Measurements from ENCODE around the gene TRAPPC10. TPM values are rescaled to one million over a fixed set of nuclear protein-coding genes. Genes with fewer than 3 reads are reported as not detected.
A peak's percentile ranks its signal among the peaks of the same experiment; 100 is the strongest.

The TRAPPC10 gene
- total and polyA plus RNA-seq, 9 of the 15 experiments (the other 6 are each of a cell fraction or from before 2014, with no cell fraction given): 1.1 to 33.8 (median 24.3) TPM

DNA sequence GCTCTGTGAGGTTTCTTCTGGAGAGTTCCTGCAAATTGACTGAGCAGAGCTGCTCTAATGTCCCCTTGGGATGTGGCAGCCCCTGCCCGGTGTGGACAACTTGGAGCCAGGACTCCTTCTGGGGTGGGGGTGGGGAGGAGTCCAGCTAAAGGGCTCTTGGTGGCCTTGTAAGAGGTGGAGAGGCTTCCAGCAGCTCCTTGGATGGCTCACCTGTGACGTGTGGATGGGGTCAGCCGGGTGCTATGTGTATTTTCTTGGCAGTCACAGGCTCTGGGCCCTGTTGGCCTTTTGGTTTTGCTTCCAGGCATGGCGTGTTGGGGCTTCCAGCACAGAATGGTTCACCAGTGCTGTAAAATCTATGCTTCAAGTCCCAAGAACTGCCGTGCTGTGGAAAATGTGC, 38.2 kb downstream of the TRAPPC10 start:
- CTCF ChIA-PET (ENCODE audit: low intra/inter-chr PET ratio): interaction anchor here (0.6 kb wide), 1 partner anchor 251 kb away, joined by 3 read pairs; no protein-coding TSS in a partner anchor
- no peak for TF ChIP-seq KDM1A (IDR thresholded peaks at IDR 0.05)
- TF ChIP-seq EGR1 (conservative IDR thresholded peaks at IDR 0.05): no peak
- TF ChIP-seq XRCC5 (IDR thresholded peaks at IDR 0.05; ENCODE audit: low read depth, low read length): no peak
- TF ChIP-seq ZKSCAN1 (IDR thresholded peaks at IDR 0.05; ENCODE audit: low read depth, low read length): no peak
- no peak for TF ChIP-seq DMBX1 (CRISPR knock-in tag; IDR thresholded peaks at IDR 0.05; ENCODE audit: borderline replicate concordance)
- TF ChIP-seq, protein P1, sequence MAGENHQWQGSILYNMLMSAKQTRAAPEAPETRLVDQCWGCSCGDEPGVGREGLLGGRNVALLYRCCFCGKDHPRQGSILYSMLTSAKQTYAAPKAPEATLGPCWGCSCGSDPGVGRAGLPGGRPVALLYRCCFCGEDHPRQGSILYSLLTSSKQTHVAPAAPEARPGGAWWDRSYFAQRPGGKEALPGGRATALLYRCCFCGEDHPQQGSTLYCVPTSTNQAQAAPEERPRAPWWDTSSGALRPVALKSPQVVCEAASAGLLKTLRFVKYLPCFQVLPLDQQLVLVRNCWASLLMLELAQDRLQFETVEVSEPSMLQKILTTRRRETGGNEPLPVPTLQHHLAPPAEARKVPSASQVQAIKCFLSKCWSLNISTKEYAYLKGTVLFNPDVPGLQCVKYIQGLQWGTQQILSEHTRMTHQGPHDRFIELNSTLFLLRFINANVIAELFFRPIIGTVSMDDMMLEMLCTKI (IDR thresholded peaks at IDR 0.05; ENCODE audit: partially characterized antibody): no peak
- TF ChIP-seq, protein P2, sequence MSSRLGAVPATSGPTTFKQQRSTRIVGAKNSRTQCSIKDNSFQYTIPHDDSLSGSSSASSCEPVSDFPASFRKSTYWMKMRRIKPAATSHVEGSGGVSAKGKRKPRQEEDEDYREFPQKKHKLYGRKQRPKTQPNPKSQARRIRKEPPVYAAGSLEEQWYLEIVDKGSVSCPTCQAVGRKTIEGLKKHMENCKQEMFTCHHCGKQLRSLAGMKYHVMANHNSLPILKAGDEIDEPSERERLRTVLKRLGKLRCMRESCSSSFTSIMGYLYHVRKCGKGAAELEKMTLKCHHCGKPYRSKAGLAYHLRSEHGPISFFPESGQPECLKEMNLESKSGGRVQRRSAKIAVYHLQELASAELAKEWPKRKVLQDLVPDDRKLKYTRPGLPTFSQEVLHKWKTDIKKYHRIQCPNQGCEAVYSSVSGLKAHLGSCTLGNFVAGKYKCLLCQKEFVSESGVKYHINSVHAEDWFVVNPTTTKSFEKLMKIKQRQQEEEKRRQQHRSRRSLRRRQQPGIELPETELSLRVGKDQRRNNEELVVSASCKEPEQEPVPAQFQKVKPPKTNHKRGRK (tag; IDR thresholded peaks at IDR 0.05): no peak
- TF ChIP-seq HNRNPL (IDR thresholded peaks at IDR 0.05; ENCODE audit: low read depth, low read length): no peak
- TF ChIP-seq HDAC2 (IDR thresholded peaks at IDR 0.05): no peak
- no peak for TF ChIP-seq ZKSCAN8 (CRISPR knock-in tag; IDR thresholded peaks at IDR 0.05)
- TF ChIP-seq, protein P3, sequence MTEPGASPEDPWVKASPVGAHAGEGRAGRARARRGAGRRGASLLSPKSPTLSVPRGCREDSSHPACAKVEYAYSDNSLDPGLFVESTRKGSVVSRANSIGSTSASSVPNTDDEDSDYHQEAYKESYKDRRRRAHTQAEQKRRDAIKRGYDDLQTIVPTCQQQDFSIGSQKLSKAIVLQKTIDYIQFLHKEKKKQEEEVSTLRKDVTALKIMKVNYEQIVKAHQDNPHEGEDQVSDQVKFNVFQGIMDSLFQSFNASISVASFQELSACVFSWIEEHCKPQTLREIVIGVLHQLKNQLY (CRISPR knock-in tag; conservative IDR thresholded peaks at IDR 0.05): no peak
- no peak for TF ChIP-seq NBN (IDR thresholded peaks at IDR 0.05; ENCODE audit: low read depth)
- TF ChIP-seq TOE1 (IDR thresholded peaks at IDR 0.05; ENCODE audit: borderline replicate concordance): no peak
- TF ChIP-seq TOE1 (CRISPR knock-in tag; IDR thresholded peaks at IDR 0.05; ENCODE audit: borderline replicate concordance, low read depth): no peak
- no peak for TF ChIP-seq SPI1 (IDR thresholded peaks at IDR 0.05; ENCODE audit: borderline replicate concordance, low read depth, low read length)
- TF ChIP-seq, protein P4, sequence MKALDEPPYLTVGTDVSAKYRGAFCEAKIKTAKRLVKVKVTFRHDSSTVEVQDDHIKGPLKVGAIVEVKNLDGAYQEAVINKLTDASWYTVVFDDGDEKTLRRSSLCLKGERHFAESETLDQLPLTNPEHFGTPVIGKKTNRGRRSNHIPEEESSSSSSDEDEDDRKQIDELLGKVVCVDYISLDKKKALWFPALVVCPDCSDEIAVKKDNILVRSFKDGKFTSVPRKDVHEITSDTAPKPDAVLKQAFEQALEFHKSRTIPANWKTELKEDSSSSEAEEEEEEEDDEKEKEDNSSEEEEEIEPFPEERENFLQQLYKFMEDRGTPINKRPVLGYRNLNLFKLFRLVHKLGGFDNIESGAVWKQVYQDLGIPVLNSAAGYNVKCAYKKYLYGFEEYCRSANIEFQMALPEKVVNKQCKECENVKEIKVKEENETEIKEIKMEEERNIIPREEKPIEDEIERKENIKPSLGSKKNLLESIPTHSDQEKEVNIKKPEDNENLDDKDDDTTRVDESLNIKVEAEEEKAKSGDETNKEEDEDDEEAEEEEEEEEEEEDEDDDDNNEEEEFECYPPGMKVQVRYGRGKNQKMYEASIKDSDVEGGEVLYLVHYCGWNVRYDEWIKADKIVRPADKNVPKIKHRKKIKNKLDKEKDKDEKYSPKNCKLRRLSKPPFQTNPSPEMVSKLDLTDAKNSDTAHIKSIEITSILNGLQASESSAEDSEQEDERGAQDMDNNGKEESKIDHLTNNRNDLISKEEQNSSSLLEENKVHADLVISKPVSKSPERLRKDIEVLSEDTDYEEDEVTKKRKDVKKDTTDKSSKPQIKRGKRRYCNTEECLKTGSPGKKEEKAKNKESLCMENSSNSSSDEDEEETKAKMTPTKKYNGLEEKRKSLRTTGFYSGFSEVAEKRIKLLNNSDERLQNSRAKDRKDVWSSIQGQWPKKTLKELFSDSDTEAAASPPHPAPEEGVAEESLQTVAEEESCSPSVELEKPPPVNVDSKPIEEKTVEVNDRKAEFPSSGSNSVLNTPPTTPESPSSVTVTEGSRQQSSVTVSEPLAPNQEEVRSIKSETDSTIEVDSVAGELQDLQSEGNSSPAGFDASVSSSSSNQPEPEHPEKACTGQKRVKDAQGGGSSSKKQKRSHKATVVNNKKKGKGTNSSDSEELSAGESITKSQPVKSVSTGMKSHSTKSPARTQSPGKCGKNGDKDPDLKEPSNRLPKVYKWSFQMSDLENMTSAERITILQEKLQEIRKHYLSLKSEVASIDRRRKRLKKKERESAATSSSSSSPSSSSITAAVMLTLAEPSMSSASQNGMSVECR (CRISPR knock-in tag; IDR thresholded peaks at IDR 0.05): no peak

More for the DNA sequence above, 38.2 kb downstream of the TRAPPC10 start:
- no peaks in the 10 kb centered on the region for H3K9me1 ChIP-seq (ENCODE audit: control insufficient read depth, insufficient read depth, low read length)
- no peak for DNase-seq (ENCODE audit: extremely low read depth in 1 of 4, low spot score in 3 of 4)
- no peaks in the 10 kb centered on the region for H3K27me3 ChIP-seq (ENCODE audit: control insufficient read depth in 2 of 2, insufficient read depth in 2 of 2, low read length in 2 of 2)
- WGBS (ENCODE audit: insufficient coverage, low coverage, missing lambda C conversion rate): 89% methylated on average over 5 of the region's 5 CpGs
- H3K4me1 ChIP-seq (replicated peaks in 1 of 2; ENCODE audit: control insufficient read depth in 2 of 2, insufficient read depth in 2 of 2, low read length in 2 of 2): 0 out of 5 replicates have a peak, but pooled peaks cover 0 to 5% of the 10 kb centered on the region in 2 experiments
- H3K4me3 ChIP-seq: no peak overlapping the region
- in situ Hi-C loops (cut with MboI): no loop called here
- POLR2A ChIA-PET: interaction anchor here (0.6 to 1.3 kb wide), 4 partner anchors 29 to 34 kb away, joined by 3 to 4 read pairs (median 4); no protein-coding TSS in a partner anchor
- no peak overlapping the region for H2AFZ ChIP-seq (ENCODE audit: low read depth, low read length)
- no peak for FAIRE-seq
- peaks cover 83% of the 10 kb centered on the region for H3K36me3 ChIP-seq (ENCODE audit: control insufficient read depth, insufficient read depth, low read length)
- H3K27ac ChIP-seq (ENCODE audit: extremely low read depth, low read depth, low read length): no peak overlapping the region
- no peaks in the 10 kb centered on the region for H4K20me1 ChIP-seq (replicated peaks; ENCODE audit: control insufficient read depth, insufficient read depth, low read length)
- H3K9ac ChIP-seq (ENCODE audit: insufficient read depth in 1 of 2, low read depth in 2 of 2, low read length in 2 of 2): peak overlapping the region in 1 of 2 experiments; percentile 49; a peak in 2 of 4 replicates
- ATAC-seq: no peak
- intact Hi-C loops (cut with micrococcal nuclease): no loop called here
- no peaks in the 10 kb centered on the region for H3K9me3 ChIP-seq (replicated peaks; ENCODE audit: control insufficient read depth, insufficient read depth, low read depth, low read length)
- no TSS peak for BruUV-seq (replicated peaks)
- no peak overlapping the region for H3K4me2 ChIP-seq (ENCODE audit: insufficient read depth, low read length)
- peaks cover 46% of the 10 kb centered on the region; the same call in 2 of the 3 replicates for H3K79me2 ChIP-seq (ENCODE audit: control insufficient read depth, insufficient read depth, low read length)

Measured in K562 (cell line).